HG03520 (cell line): Measurements from ENCODE around the gene MRPL12.
"Not testable (repeated sequence)": the region's sequence is repeated elsewhere in the genome, so short reads cannot be mapped to it uniquely, and the experiment has no call there.

Experiments used
- ATAC-seq: cut with Tn5 transposase; IDR thresholded peaks from one replicate; pipeline ENCODE4 v1.9.1; 2021; ENCODE audit warnings: mild to moderate bottlenecking, moderate library complexity; ENCODE audit not compliant: unreplicated experiment

Gene MRPL12

GRCh38 chr17:81702934-81703746, at the start of gene MRPL12:
Gene MRPL12 (plus strand): TSS chr17:81703367. CDS start chr17:81703502, 135 bp downstream.
- ATAC-seq, result no peak

- ATAC-seq, result no peak
These were observed 47.6 kb upstream of the MRPL12 start for GRCh38 chr17:81655378-81656117.

DNA sequence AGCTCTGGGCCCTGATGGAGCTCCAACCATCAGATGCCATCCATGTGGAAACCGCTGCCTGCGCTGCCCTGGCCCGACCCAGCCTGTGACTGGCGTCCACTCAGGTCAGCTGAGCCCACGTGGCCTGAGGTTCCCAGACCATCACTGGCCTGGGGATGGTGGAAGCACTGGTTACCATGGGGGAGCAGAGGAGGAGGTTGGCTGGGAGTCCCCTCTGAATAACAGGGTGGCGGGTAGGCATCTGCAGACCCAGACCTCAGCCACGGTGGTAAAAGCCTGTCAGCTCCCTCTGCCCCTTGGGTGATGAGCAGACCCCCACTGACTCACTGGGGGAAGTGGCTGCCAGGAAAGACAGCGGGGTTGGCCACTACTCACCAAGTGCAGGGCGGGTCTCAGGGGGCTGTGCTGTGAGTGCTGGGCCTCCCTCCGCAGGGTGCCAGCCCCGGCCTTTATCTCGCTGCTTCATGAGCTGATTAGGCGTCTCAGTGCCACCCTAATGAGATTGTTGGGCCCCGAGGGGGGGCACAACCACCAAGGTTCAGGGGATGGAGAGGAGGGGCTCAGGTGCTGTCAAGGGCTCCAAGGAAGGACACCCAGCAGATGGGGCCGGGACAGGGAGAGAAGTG, 46.9 kb upstream of the MRPL12 start, which contains the start of gene PDE6G:
PDE6G (minus strand) TSS at position 425 of the 626 bp plus-strand sequence. CDS start 3,237 bp downstream, outside the sequence.
- no peak for ATAC-seq

DNA sequence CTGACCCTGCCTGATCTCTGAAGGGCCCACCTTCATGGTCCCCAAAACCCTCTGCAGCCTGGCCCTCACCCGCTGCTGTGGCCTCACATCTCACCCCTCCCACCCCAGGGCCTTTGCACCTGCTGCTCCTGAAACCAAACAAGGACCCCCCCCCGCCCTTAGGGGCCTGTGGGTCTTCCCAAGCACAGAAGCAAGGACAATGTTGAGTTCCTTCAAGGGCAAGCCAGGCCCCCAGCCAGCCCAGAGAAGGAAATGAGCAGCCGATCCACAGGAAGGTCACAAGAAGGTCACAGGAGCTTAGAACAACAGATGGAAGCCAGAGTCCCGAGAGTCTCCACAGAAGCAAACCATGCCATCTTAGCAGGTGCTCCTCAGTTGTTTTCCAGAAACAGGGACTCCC, 46.3 kb upstream of the MRPL12 start:
- no peak for ATAC-seq

DNA sequence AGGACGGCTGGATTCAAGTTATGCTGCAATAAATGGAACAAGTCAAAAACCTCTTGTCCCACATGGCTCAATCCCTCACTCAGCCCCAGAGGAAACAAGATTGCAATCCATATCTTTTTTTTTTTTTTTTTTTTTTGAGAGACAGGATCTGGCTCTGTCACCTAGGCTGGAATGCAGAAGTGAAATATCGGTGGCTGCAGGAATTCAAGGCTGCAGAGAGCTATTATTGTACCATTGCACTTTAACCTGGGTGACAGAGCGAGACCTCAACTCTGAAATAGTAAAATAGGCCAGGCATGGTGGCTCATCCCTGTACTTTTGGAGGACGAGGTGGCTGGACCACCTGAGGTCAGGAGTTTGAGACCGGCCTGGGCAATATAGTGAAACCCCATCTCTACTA, 44.1 kb upstream of the MRPL12 start:
- ATAC-seq, result no peak

- ATAC-seq, result no peak
These were observed 42.7 kb upstream of the MRPL12 start for GRCh38 chr17:81660441-81660840.

DNA sequence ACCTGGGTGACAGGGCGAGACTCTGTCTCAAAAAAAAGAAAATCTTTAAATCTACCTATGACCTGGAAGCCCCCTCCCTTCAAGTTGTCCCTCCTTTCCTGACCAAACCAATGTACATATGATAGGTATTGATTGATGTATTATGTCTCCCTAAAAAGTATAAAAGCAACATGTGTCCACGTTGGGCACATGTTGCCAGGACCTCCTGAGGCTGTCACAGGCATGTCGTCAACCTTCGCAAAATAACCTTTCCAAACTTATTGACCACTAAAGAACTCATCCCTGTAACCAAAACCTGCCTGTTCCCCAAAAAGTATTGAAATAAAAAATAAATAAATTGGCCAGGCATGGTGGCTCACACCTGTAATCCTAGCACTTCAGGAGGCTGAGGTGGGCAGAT, 41.2 kb upstream of the MRPL12 start:
- ATAC-seq, result no peak

- ATAC-seq, result no peak
These were observed 39.1 kb upstream of the MRPL12 start for GRCh38 chr17:81664051-81664470.

DNA sequence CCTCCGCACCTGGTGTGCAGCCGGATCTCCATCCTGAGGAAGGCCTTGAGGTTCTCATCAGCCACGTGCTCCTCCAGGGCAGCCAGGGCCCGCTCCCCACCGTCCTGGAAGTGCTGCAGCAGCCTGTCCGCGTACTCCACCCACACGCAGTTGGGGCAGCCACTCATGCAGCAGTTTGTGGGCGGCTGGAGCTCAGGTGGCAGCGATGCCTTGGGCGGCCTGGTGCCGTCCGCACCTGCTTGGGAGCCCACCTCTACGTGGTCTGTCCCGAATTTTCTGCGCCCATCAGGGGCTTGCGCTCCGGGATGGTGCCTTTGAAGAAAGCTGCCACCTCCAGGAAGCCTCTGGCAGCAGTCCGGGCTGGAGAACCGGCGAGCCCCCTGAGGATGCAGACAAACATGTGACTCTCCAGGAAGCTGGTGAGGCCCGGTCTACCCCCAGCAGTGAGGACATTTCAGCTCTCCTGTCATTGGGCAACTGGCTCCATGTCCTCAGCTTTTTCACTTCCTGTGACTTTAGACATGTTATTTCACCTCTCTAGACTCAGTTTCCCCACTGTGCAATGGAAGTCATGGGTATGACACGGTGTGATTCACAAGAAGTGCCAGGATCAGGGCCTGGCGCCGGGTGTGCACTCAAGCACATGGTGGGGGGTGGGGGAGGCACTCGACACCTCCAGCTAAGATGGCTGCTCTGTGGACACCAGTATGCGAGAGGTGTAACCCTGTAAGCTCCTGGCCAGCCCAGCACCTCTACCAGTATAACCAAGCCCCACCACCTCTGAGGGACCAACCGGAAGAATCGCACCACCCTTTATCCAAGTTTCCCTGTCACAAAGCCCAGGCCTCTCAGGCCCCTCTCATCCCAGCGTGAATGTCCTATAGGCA, 37.7 kb upstream of the MRPL12 start:
- no peak for ATAC-seq

DNA sequence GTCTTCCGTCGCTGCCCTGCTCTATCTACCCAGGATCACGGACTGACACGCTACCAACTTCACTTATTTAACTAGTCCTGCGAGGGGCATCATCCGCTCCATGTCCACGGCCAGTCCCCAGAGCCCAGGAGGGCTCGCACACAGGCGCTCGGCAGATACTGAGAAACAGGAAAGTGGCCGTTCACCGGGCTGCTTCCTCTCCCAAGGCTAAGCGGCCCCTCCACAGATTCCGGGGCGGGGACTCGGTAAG, 37.1 kb upstream of the MRPL12 start:
- peak; percentile 9 for ATAC-seq

DNA sequence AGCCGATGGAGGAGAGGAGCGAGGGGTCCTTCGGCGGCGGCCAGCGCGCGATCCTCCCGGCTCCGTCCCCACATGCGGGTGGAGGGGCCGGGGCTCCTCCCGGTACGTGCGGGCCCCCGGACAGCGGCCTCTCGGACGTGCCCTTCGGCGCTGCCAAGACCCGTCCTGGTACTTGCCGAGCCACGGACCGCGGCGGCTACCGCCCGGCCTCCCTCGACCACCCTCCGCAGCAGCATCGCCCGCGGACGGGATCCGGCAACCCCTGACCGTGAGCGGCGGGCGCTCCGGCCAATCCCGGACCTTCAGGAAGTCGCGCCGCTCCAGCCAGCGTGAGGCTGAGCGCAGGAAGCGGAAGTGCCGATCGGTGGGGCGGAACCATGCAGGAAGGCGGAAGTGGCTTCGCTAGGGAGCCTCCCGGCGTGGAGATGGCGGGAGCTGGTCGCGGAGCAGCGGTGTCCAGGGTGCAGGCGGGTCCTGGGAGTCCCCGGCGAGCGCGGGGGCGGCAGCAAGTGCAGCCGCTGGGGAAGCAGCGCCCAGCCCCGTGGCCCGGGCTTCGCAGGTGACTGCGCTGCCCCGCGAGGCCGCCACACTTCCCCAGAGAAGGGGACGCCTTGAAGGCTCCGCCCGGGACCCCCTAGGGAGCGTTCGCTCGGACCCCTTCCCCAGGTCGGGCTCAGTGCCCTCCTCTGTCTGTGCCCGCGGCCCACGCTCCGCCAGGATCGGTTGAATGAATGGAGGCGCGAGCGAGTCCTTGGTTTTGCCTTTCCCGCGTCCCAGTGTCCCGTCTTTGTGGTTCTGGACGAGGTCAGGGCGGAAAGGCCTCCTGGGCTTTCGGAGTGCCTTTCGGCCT, 36.6 kb upstream of the MRPL12 start, which contains the start of the genes CCDC137 and OXLD1:
CCDC137 (plus strand) TSS at position 396 of the 850 bp plus-strand sequence; CDS start at position 426, 30 bp downstream.
OXLD1 (minus strand) TSS at position 264 of the 850 bp plus-strand sequence; CDS start at position 236, 28 bp downstream.
- peak; percentile 95 for ATAC-seq

DNA sequence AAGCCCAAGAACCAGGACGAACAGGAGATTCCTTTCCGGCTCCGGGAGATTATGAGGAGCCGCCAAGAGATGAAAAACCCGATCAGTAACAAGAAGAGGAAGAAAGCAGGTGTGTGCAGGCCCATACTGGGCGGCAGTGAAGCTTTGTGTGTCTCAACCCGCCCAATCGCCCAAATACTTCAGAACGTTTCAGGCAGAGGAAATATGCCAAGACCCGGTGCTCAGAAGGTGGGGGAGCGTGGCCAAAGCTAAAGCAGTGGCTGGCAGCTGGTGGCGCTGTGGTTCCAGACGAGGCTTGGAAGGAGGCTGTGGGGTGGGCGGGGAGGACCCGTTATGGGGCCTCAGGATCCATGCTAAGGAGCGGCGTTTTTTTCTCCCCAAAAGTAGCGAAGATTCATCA, 35.4 kb upstream of the MRPL12 start:
- ATAC-seq, result no peak

DNA sequence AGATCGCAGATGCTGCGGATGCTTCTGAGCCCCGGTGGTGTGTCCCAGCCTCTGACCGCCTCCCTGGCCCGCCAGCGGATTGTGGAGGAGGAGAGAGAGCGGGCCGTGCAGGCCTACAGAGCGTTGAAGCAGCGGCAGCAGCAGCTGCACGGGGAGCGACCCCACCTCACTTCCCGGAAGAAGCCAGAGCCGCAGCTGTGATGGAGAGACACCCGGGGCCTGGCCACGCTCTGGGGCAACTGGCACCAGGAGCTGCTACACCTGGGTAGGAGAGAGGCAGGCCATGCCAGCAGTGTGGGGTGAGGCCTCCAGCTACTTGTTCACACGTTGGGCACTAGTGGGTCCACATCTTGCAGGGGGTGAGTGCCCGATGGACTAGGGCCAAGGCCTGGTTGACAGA, 30.7 kb upstream of the MRPL12 start:
- ATAC-seq, result no peak

GRCh38 chr17:81672954-81673353, 30.2 kb upstream of the MRPL12 start:
- no peak for ATAC-seq

DNA sequence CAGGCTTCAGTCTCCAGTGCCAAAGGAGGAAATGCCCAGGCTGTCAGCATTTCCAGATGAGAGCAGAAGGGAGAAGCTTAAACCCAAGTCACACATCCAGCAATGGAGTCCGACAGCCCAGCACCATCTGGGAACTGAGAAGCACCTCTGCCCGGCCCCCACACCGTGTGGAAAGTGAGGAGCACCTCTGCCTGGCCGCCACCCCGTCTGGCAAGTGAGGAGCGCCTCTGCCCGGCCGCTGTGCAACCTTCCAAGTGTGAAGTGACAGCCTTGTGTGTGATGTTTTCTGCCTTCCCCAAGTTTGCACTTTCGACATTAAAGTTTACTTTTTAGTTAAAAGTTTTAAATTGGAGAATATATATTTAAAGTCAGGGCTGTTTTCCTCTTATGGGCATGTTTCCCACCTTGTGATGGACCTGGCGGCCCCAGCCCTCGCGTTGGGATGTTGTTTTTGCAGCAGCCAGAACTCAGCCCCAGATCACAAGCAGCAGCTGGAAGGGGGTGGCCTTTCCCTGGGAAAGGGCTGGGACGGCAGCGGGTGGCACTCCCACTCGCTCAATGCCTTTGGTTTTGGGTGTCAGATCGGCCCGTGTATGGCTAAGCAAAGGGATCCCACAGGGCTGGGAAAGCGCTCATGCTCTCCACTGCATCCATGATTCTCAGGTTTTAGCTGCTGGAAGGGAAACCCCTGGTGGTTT, 29.5 kb upstream of the MRPL12 start:
- ATAC-seq, result no peak

DNA sequence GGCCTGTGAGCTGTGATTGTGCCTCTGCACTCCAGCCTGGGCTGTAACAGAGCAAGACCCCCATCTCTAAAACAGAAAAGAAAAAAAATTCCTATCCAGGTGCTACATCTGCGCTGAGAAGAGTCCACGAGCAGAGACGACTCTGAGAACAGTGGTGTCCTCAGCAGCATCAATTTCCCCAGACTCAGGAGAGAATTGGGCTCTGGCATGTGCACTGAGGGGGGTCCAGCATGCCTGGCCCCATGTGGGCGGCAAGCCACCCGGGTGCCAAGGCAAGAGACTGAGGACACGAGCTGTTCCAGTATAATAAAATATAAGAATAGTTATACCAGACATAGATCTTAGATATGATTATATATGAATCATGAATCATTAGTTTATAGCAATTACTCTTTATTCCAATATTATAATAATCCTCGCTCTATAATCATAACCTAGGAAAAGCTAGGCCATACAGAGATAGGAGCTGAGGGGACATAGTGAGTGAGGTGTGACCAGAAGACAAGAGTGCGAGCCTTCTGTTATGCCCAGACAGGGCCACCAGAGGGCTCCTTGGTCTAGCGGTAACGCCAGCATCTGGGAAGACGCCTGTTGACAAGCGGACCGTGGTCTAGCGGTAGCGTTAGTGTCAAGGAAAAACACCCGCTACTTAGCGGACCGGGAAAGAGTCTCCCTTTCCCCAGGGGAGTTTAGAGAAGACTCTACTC, 27.5 kb upstream of the MRPL12 start:
- ATAC-seq, result not testable (repeated sequence)

GRCh38 chr17:81676906-81677305, 26.3 kb upstream of the MRPL12 start:
- no peak for ATAC-seq

- no peak for ATAC-seq
These were observed 23.0 kb upstream of the MRPL12 start for GRCh38 chr17:81680150-81680549.
